ENCODE data around the gene INPP5K. TPM values are rescaled to one million over a fixed set of nuclear protein-coding genes. Genes with fewer than 3 reads are reported as not detected.

INPP5K gene
- total and polyA plus RNA-seq, 2 of the 4 experiments (the other 2 are of a cell fraction), result 14.9 to 17.4 TPM

DNA sequence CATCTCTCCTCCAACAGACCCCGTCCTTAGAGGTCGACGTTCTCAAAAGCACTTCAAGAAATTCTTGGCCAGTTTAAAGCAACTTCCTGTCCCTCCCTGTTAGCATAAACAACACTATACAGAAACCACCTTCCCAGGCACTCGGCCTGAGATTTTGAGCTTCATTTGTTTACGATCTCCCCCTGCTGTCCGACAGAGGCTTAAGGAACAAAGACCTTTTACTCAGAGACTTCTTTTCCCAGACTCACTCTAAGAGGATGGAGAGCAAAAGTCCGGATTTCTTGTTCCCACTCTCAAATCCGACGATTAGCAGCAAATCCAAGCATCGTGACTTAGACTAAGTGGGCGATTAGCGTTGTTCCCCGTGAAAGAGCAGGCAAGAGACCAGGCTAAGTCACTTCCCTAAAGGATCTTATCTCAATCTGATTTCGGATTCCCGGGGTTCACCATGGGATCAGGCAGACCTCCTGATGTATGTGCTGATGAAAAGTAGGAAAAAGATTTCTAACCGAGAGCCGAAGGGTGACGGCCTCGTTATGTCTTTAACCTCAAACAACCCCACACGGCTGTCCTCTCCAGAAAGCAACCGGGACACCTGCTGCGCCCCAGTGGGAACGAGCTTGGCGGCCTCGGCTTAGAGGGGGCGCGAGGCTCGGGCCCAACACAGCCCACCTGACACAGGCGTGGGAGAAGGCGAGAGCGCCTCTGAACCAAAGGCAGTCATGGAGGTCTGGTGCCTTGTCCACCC is 598 bp downstream of the INPP5K start:
- ChIA-PET POLR2A (ENCODE audit: unreplicated experiment) (no interaction called here), CTCF (interaction anchor here (0.7 to 2.1 kb wide), 6 partner anchors 10 to 154 kb away, joined by 3 to 6 read pairs (median 4); no protein-coding TSS in a partner anchor)
- Histone ChIP-seq H3K9me1 (ENCODE audit: insufficient read depth, low read length) (no peaks in the 10 kb centered on the region; the same call in 1 of the 2 replicates), H2BK15ac (ENCODE audit: low read depth, low read length) (peak overlapping the region; percentile 77; the same call in 1 of the 3 replicates), H4K91ac (ENCODE audit: insufficient read depth, low read depth, low read length) (peak overlapping the region; percentile 81), H3K23ac (ENCODE audit: low read depth, low read length) (peak overlapping the region; percentile 93), H4K20me1 (ENCODE audit: insufficient read depth, low read length) (peaks cover 10% of the 10 kb centered on the region), H2AK9ac (replicated peaks; ENCODE audit: low read depth, low read length, poor library complexity) (peak overlapping the region; percentile 76), H3K9me3 (ENCODE audit: control insufficient read depth, insufficient read depth, low read length) (no peaks in the 10 kb centered on the region), H3K4me3 (ENCODE audit: insufficient read depth, low read depth, low read length) (peak overlapping the region; percentile 68), H3K4me2 (ENCODE audit: low read depth, low read length) (peak overlapping the region; percentile 97), H4K8ac (ENCODE audit: low read depth in 2 of 2, low read length in 2 of 2) (peak overlapping the region; percentile 72 to 89; a peak in 3 of 4 replicates), H3K18ac (ENCODE audit: low read depth, low read length) (peak overlapping the region; percentile 38), H2BK5ac (ENCODE audit: low read depth, low read length, poor library complexity, severe bottlenecking) (peak overlapping the region; percentile 76), H3K4ac (ENCODE audit: low read depth, low read length) (peak overlapping the region; percentile 92), H3K36me3 (ENCODE audit: control insufficient read depth, insufficient read depth, low read length) (peaks cover 18% of the 10 kb centered on the region), H3K56ac (ENCODE audit: extremely low read depth, insufficient read depth, low read length) (peak overlapping the region; percentile 84), H3K4me1 (ENCODE audit: control insufficient read depth, insufficient read depth, low read length) (peaks cover 3% of the 10 kb centered on the region), H3K14ac (replicated peaks; ENCODE audit: low read depth, low read length) (peak overlapping the region; percentile 77; the same call in 1 of the 2 replicates), H2AFZ (replicated peaks; ENCODE audit: low read length, poor library complexity) (peak overlapping the region; percentile 93), H2BK120ac (ENCODE audit: low read depth, low read length) (peak overlapping the region; percentile 70; the same call in 1 of the 2 replicates), H3K79me1 (ENCODE audit: low read depth in 1 of 2, low read length in 2 of 2) (peaks cover 16 to 63% of the 10 kb centered on the region in 2 experiments), H3K27ac (ENCODE audit: insufficient read depth, low read length) (peak overlapping the region; percentile 92), H2BK20ac (ENCODE audit: low read depth, low read length) (no peak overlapping the region; the same call in 1 of the 2 replicates), H3K9ac (ENCODE audit: low read depth, low read length) (peak overlapping the region; percentile 85), H4K5ac (ENCODE audit: low read depth, low read length) (peak overlapping the region; percentile 61), H3K27me3 (ENCODE audit: control insufficient read depth, insufficient read depth, low read length) (no peaks in the 10 kb centered on the region), H2AK5ac (ENCODE audit: low read depth, low read length) (peak overlapping the region; percentile 88)
- dilution Hi-C loops (cut with HindIII; ENCODE audit: low sequenced_read_pairs, unreplicated experiment) (no loop called here), in situ Hi-C loops (cut with MboI; ENCODE audit: low sequenced_read_pairs) (loop anchor here (5.0 to 10.0 kb wide), 2 partner anchors 151 to 244 kb away; partner anchors contain the start of gene BHLHA9), intact Hi-C loops (cut with micrococcal nuclease) (loop anchor here (1.0 to 2.0 kb wide), 5 partner anchors 25 to 257 kb away; partner anchors contain the start of gene CRK)
- BruUV-seq (replicated peaks), result no TSS peak
- 0% methylated on average over 6 of the region's 31 CpGs; no CpG with 5 or more reads in 1 of the 2 experiments for WGBS, 2 experiments (ENCODE audit: extremely low coverage in 2 of 2, insufficient read length in 1 of 2)
- TF ChIP-seq CHD1 (IDR thresholded peaks at IDR 0.05; ENCODE audit: low read depth, low read length) (no peak), SMC3 (IDR thresholded peaks at IDR 0.05; ENCODE audit: low read depth, low read length) (peak; percentile 86), RAD21 (IDR thresholded peaks at IDR 0.05; ENCODE audit: low read length) (peak; percentile 85), POLR2A (IDR thresholded peaks at IDR 0.05; ENCODE audit: low read depth, low read length) (peak; percentile 50; the same call in 1 of the 2 replicates), MAZ (IDR thresholded peaks at IDR 0.05; ENCODE audit: borderline replicate concordance, low read depth, low read length) (peak; percentile 36; the same call in 1 of the 2 replicates), FOS (IDR thresholded peaks at IDR 0.05; ENCODE audit: low read depth, low read length) (no peak)
- TF ChIP-seq, protein P1, sequence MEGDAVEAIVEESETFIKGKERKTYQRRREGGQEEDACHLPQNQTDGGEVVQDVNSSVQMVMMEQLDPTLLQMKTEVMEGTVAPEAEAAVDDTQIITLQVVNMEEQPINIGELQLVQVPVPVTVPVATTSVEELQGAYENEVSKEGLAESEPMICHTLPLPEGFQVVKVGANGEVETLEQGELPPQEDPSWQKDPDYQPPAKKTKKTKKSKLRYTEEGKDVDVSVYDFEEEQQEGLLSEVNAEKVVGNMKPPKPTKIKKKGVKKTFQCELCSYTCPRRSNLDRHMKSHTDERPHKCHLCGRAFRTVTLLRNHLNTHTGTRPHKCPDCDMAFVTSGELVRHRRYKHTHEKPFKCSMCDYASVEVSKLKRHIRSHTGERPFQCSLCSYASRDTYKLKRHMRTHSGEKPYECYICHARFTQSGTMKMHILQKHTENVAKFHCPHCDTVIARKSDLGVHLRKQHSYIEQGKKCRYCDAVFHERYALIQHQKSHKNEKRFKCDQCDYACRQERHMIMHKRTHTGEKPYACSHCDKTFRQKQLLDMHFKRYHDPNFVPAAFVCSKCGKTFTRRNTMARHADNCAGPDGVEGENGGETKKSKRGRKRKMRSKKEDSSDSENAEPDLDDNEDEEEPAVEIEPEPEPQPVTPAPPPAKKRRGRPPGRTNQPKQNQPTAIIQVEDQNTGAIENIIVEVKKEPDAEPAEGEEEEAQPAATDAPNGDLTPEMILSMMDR (conservative IDR thresholded peaks at IDR 0.05; ENCODE audit: low read depth, low read length), result peak; percentile 79
- peak; percentile 43 for ATAC-seq (ENCODE audit: low read depth)
- peak; percentile 91 for DNase-seq

Measured in IMR-90 (cell line).